AG04450 (cell line): Measurements from ENCODE around the gene UHRF1. TPM values are rescaled to one million over a fixed set of nuclear protein-coding genes. Genes with fewer than 3 reads are reported as not detected.
"Not testable (repeated sequence)": the region's sequence is repeated elsewhere in the genome, so short reads cannot be mapped to it uniquely, and the experiment has no call there.

Experiments
- CTCF ChIA-PET: fragments of 300-600, 350-600 bp; formaldehyde crosslinking; extraction: SDS; loops from one replicate; lab custom pipeline; 2022; ENCODE audit warnings: antibody characterized with exemption, inconsistent platforms; lab: Charles Lee
- POLR2A ChIA-PET: fragments of 350-600 bp; formaldehyde crosslinking; extraction: SDS; loops from one replicate; lab custom pipeline; 2021; ENCODE audit warnings: antibody characterized with exemption, inconsistent platforms; lab: Yijun Ruan, JAX
- DNase-seq: peaks from one replicate; pipeline ENCODE4 v3.0.0-alpha.2; 2011; ENCODE audit warnings: low read depth, low spot score
- H3K27ac ChIP-seq: one replicate; pipeline ENCODE4 v1.5.1; 2012; ENCODE audit warnings: low read depth, low read length, control low read depth
- H3K27me3 ChIP-seq: one replicate; pipeline ENCODE4 v1.6.0; 2012; ENCODE audit warnings: low read length; ENCODE audit not compliant: control insufficient read depth, insufficient read depth
- H3K4me3 ChIP-seq: 2 replicates; pipeline ENCODE4 v1.5.1; 2011; ENCODE audit warnings: mild to moderate bottlenecking, low read depth, low read length, control low read depth
- H3K9me3 ChIP-seq: 2 replicates; pipeline ENCODE4 v1.5.1; 2012; ENCODE audit warnings: low read length; ENCODE audit not compliant: control insufficient read depth, insufficient read depth
- polyA plus RNA-seq: library from polyadenylated mRNA; depleted of rRNA; stranded (reverse); fragments of >200 nt; gene quantifications from 2 replicates; pipeline ENCODE4 v1.2.3, GENCODE V29; 2011
- TF ChIP-seq, protein P1 (sequence below): IDR thresholded peaks from 2 replicates; pipeline ENCODE4 v1.5.1; 2011; ENCODE audit warnings: low read depth, low read length, control low read depth, inconsistent platforms

Gene UHRF1
- polyA plus RNA-seq, 1 experiment = 6.1 TPM

DNA sequence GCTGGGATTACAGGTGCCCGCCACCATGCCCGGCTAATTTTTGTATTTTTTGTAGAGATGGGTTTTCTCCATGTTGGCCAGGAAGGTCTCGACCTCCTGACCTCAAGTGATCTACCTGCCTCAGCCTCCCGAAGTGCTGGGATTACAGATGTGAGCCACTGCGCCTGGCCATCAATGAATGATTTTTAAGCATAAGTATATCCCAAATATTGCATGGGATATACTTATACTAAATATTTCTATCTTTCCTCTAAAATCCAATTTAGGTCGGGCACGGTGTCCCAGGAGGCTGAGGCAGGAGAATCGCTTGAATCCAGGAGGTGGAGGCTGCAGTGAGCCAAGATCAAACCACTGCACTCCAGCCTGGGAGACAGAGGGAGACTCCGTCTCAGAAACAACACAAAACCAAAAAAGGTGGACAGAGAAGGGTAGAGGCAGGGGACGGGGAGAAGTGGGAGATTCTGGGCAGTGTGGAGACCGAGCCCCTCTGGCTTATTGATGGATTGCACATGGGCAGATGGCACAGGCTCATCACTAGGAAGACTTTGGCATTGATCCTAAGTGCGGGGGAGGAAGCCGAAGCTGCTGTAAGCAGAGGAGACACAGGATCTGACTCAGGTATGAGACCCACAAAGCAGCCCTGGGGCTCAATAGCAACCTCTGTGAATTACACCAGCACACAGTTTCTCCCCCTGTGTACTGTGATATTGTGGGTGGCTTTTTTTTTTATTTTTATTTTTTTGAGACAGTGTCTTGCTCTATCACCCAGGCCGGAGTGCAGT is 20.1 kb upstream of the UHRF1 start:
- Histone ChIP-seq H3K27me3 (no peaks in the 10 kb centered on the region), H3K9me3 (no peaks in the 10 kb centered on the region; the same call in 1 of the 2 replicates), H3K4me3 (no peak overlapping the region), H3K27ac (no peak overlapping the region)
- ChIA-PET POLR2A (interaction anchor here (0.6 to 0.7 kb wide), 2 partner anchors 23 to 48 kb away, joined by 3 to 4 read pairs; no protein-coding TSS in a partner anchor), CTCF (interaction anchor here (0.7 kb wide), 2 partner anchors 20 to 38 kb away, joined by 3 to 4 read pairs; no protein-coding TSS in a partner anchor)
- DNase-seq = no peak
- TF ChIP-seq, protein P1, sequence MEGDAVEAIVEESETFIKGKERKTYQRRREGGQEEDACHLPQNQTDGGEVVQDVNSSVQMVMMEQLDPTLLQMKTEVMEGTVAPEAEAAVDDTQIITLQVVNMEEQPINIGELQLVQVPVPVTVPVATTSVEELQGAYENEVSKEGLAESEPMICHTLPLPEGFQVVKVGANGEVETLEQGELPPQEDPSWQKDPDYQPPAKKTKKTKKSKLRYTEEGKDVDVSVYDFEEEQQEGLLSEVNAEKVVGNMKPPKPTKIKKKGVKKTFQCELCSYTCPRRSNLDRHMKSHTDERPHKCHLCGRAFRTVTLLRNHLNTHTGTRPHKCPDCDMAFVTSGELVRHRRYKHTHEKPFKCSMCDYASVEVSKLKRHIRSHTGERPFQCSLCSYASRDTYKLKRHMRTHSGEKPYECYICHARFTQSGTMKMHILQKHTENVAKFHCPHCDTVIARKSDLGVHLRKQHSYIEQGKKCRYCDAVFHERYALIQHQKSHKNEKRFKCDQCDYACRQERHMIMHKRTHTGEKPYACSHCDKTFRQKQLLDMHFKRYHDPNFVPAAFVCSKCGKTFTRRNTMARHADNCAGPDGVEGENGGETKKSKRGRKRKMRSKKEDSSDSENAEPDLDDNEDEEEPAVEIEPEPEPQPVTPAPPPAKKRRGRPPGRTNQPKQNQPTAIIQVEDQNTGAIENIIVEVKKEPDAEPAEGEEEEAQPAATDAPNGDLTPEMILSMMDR = no peak

DNA sequence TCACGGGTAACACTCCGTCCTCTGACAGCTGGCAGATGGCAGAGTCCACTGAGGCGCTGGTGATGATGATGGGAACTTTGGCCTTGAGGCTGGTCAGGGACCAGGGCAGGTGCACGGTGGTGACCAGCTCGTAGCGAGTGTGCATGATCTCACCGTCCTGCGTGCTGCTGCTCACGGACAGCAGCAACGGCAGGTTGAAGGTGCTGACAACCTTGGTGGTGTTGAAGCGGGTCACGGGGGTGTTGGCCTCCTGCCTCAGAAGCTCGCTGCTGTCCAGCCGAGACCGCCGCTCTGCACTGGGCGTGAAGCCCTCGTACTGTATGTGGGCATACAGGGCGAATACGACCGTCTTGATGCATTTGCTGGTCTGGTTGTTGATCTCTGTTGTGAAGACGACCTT is 18.2 kb upstream of the UHRF1 start:
- no peaks in the 10 kb centered on the region for H3K27me3 ChIP-seq
- CTCF ChIA-PET = no interaction called here
- POLR2A ChIA-PET = no interaction called here
- no peak overlapping the region for H3K4me3 ChIP-seq
- no peak overlapping the region for H3K27ac ChIP-seq
- TF ChIP-seq, protein P1 = no peak
- no peaks in the 10 kb centered on the region; the same call in 1 of the 2 replicates for H3K9me3 ChIP-seq
- no peak for DNase-seq

DNA sequence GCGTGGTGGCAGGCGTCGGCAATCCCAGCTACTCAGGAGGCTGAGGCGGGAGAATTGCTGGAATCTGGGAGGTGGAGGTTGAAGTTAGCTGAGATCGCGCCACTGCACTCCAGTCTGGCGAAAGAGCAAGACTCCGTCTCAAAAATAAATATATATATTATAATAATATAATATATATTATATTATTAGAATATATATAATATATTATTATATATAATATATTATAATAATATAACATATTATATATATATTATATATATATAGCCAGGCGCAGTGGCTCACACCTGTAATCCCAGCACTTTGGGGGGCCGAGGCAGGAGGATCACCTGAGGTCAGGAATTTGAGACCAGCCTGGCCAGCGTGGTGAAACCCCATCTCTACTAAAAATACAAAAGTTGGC is 16.3 kb upstream of the UHRF1 start:
- POLR2A ChIA-PET, H3K4me3 ChIP-seq, DNase-seq, H3K9me3 ChIP-seq, H3K27ac ChIP-seq, CTCF ChIA-PET, H3K27me3 ChIP-seq: not testable (repeated sequence)

DNA sequence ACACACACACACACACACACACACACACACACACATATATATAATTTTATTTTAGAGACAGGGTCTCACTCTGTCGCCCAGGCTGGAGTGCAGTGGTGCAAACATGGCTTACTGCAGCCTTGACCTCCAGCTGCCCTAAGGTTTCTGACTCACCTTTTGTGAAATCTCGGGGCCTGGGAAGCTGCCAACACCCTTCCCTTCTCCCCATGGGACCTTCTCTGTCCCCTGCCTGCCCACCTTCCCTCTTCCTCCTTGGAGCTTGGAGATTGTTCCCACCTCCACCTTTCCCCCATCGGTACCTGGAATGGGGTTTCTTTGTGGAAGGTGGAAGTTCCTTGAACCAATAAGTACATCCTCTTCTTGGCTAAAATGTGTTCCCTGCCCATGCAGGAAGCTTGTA is 12.9 kb upstream of the UHRF1 start:
- H3K27me3 ChIP-seq = no peaks in the 10 kb centered on the region
- no peaks in the 10 kb centered on the region for H3K9me3 ChIP-seq
- POLR2A ChIA-PET = interaction anchor here (0.6 to 0.7 kb wide), 2 partner anchors 510 to 824 kb away, joined by 3 to 8 read pairs; partner anchors contain the start of gene CATSPERD
- TF ChIP-seq, protein P1 = no peak
- no peak overlapping the region for H3K27ac ChIP-seq
- no peak for DNase-seq
- H3K4me3 ChIP-seq = no peak overlapping the region
- CTCF ChIA-PET = no interaction called here

DNA sequence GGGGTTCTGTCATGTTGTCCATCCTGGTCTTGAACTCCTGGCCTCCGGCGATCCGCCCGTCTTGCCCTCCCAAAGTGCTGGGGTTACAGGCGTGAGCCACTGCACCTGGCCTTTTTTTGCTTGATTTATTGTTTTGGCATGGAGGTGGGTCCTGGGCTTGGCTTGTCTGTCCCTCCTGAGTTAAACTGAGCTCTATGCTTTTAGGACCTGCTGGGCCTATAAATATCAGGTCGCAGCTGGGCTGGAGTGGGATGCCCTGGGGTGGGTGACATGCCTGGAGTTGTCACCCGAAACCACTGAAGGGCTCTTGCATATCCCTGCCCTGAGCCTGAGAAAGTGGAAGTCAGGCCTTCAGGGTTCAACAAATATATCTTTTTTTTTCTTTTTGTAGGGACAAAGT is 12.2 kb upstream of the UHRF1 start:
- Histone ChIP-seq H3K9me3 (no peaks in the 10 kb centered on the region), H3K4me3 (no peak overlapping the region), H3K27ac (no peak overlapping the region), H3K27me3 (no peaks in the 10 kb centered on the region)
- CTCF ChIA-PET = interaction anchor here (1.1 kb wide), 1 partner anchor 88 kb away, joined by 3 read pairs; no protein-coding TSS in a partner anchor
- no peak for DNase-seq
- POLR2A ChIA-PET = interaction anchor here (0.7 kb wide), 1 partner anchor 34 kb away, joined by 3 read pairs; no protein-coding TSS in a partner anchor
- TF ChIP-seq, protein P1 = no peak

DNA sequence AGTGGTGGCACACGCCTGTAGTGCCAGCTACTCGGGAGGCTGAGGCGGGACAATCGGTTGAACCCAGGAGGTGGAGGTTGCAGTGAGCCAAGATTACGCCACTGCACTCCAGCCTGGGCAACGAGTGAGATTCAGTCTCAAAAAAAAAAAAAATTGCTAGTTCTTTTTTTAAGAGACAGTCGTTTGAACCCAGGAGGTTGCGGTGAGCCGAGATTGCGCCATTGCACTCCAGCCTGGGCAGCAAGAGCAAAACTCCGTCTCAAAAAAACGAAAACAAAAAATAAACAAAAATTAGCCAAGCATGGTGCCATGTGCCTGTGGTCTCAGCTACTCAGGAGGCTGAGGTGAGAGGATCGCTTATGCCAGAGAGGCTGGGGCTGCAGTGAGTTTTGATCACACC is 8.4 kb upstream of the UHRF1 start:
- H3K27me3 ChIP-seq, DNase-seq, POLR2A ChIA-PET, H3K9me3 ChIP-seq, H3K27ac ChIP-seq, H3K4me3 ChIP-seq: not testable (repeated sequence)
- CTCF ChIA-PET = interaction anchor here (0.7 kb wide), 1 partner anchor 14 kb away, joined by 3 read pairs; no protein-coding TSS in a partner anchor
